Heart left ventricle (tissue), 16 donors: Measurements from ENCODE around the gene ABCA7. TPM values are rescaled to one million over a fixed set of nuclear protein-coding genes. Genes with fewer than 3 reads are reported as not detected.
"Not testable (repeated sequence)": the region's sequence is repeated elsewhere in the genome, so short reads cannot be mapped to it uniquely, and the experiment has no call there.

Experiments used
- ATAC-seq, 4 donors: fragments of 200-7000 bp; cut with Tn5 transposase; one replicate each; pipeline ENCODE4 v1.9.1; 2020 to 2022; ENCODE audit warnings: moderate library complexity in 4 of 4, mild to moderate bottlenecking in 3 of 4, moderate number of reproducible peaks in 1 of 4
- DNase-seq, 5 donors: peaks; one replicate each; pipeline ENCODE4 v3.0.0-alpha.2; 2020
- H3K27ac ChIP-seq, 12 donors: fragments of 200-600 bp; sonication (generic) in 4 of 12; one replicate each; pipeline versions ENCODE4 v1.5.0 to v1.8.0; 2016 to 2022; ENCODE audit warnings: mild to moderate bottlenecking in 2 of 12
- H3K27me3 ChIP-seq, 9 donors: fragments of 200-600 bp; sonication (generic) in 2 of 9; one replicate each; pipeline versions ENCODE4 v1.5.1 to v1.8.0; 2016 to 2022; ENCODE audit warnings: mild to moderate bottlenecking in 3 of 9
- H3K36me3 ChIP-seq, 9 donors: fragments of 200-600 bp; sonication (generic) in 2 of 9; one replicate each; pipeline versions ENCODE4 v1.5.0 to v1.8.0; 2018 to 2022; ENCODE audit warnings: mild to moderate bottlenecking in 2 of 9
- H3K4me1 ChIP-seq, 12 donors: fragments of 200-600 bp; sonication (generic) in 4 of 12; one replicate each; pipeline versions ENCODE4 v1.5.0 to v1.8.0; 2016 to 2022; ENCODE audit warnings: mild to moderate bottlenecking in 3 of 12
- H3K4me3 ChIP-seq, 12 donors: fragments of 200-600 bp; sonication (generic) in 4 of 12; one replicate each; pipeline versions ENCODE4 v1.5.0 to v1.8.0; 2017 to 2022; ENCODE audit warnings: mild to moderate bottlenecking in 9 of 12, moderate library complexity in 4 of 12
- H3K9me3 ChIP-seq, 12 donors: fragments of 200-600 bp; sonication (generic) in 4 of 12; one replicate each; pipeline versions ENCODE4 v1.5.0 to v1.8.0; 2016 to 2022; ENCODE audit warnings: mild to moderate bottlenecking in 1 of 12
- POLR2A ChIP-seq, 2 donors: fragments of 450-650 bp; IDR thresholded peaks; one replicate each; pipeline ENCODE4 v1.6.1; 2017; ENCODE audit warnings: antibody characterized with exemption in 2 of 2, mild to moderate bottlenecking in 2 of 2, moderate library complexity in 2 of 2
- WGBS, 4 donors: extraction: QIAGEN DNeasy Blood & Tissue Kit in 2 of 4; methylation state at CpG; one replicate each; pipeline versions ENCODE4 v1.1.5 to v1.1.7; 2013 to 2018; 5-methylcytosine and 5-hydroxymethylcytosine counted together
- intact Hi-C, 10 donors: fragments of 100-400 bp; cut with DNase I; formaldehyde crosslinking; loops; one replicate each; pipeline versions ENCODE4 v1.11.1 to v1.14.2; 2022
- polyA plus RNA-seq, 2 donors: library from polyadenylated mRNA; stranded (reverse); fragments of 200-250 nt; gene quantifications; one replicate each; pipeline ENCODE4 v1.2.3, GENCODE V29; 2013
- total RNA-seq, 9 donors: library from RNA; depleted of rRNA in 2 of 9; stranded (reverse); fragments of >200 nt in 2 of 9; fragmentation: NEBNext Ultra II Directional in 3 of 9; extraction: Animal tissue kit (Norgen Biotek cat#: 25700) in 3 of 9; gene quantifications; one replicate each; pipeline versions ENCODE4 v1.1.0 to v1.2.4, GENCODE V29; 2016 to 2023
- TF ChIP-seq, protein P1 (sequence below), 12 donors: fragments of 200-600 bp; sonication (generic) in 4 of 12; IDR thresholded peaks; one replicate each; pipeline versions ENCODE4 v1.5.0 to v1.8.0; 2018 to 2022; ENCODE audit warnings: antibody characterized with exemption in 12 of 12, mild to moderate bottlenecking in 5 of 12
- donor health status: ischemic (EF 13 %, LVEDD 7.1; RV severe dilation, severe dysfunction).
- donor health status: healthy with polysubstance abuse.
- donor health status: DM: no; HTN: yes; CAD: no.
- donor health status: DM: no; HTN: no; CAD: no.
- donor health status: ischemic (EF 25% LVEDD 6.9; RV normal size, moderate dysfunction).
- donor health status: ischemic (EF 25% LVEDD 5.7; RV mildly dilated, moderate dysfunction).
- donor health status: healthy.
- donor health status: DM: yes; HTN: yes; CAD: no.
- donor health status: ischemic (EF 35%, LVEDD 5.7; RV mildly dilated, moderate dysfunction).
- donor health status: nonischemic (EF 11% LVEDD 7.7; RV severe dilation, severe dysfunction).
- donor health status: DM: yes; HTN: yes; CAD: no.
- donor health status: PGD.
- donor health status: ischemic (EF 29% LVEDD 5.4; RV normal size, mild dysfunction).
- donor health status: nonischemic (EF 23%, LVEDD 6.1; RV moderate dilation, normal function).

ABCA7 gene
- total and polyA plus RNA-seq, 11 donors: 2.9 to 12.4 (median 8.8) TPM

DNA sequence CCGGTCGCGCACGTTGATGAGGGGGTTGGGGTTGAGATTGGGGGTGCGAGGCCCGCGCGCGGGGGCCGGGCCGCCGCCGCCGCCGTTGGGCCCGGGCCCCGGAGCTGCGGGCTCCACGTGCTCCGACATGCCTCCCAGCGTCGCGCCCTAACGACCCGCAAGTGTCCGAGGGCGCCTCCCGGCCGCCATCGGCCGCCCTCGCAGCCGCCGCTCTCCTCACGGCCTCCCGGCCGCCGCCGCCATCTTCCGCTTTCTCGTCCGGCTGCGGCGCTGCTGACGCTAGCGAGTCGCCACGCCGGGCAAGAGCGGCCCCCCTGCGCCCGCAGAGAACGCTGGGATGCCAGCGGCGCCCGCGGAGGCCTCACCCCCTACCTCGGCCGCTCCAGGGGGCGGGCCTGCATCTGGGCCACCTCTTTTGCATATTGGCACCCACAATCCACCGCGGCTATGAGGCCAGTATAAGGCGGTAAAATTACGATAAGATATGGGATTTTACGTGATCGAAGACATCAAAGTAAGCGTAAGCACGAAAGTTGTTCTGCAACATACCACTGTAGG is 19.0 kb upstream of the ABCA7 start, which contains the start of gene TMEM259:
TSS of gene TMEM259 (minus strand) at position 256 of the 558 bp plus-strand sequence. CDS start at position 129, 127 bp downstream.
- peak within 1 kb of the TSS; percentile 72 to 96 (median 86) for H3K4me3 ChIP-seq
- peaks cover 28 to 67% (median 58%) of the 10 kb centered on the region in 12 donors for H3K4me1 ChIP-seq
- peak within 1 kb of the TSS; percentile 60 to 98 (median 96) for H3K27ac ChIP-seq
- DNase-seq: peak; percentile 98 to 99 (median 98)
- TF ChIP-seq POLR2A (IDR thresholded peaks at IDR 0.05): peak in 1 of 2 donors; percentile 63
- TF ChIP-seq, protein P1, sequence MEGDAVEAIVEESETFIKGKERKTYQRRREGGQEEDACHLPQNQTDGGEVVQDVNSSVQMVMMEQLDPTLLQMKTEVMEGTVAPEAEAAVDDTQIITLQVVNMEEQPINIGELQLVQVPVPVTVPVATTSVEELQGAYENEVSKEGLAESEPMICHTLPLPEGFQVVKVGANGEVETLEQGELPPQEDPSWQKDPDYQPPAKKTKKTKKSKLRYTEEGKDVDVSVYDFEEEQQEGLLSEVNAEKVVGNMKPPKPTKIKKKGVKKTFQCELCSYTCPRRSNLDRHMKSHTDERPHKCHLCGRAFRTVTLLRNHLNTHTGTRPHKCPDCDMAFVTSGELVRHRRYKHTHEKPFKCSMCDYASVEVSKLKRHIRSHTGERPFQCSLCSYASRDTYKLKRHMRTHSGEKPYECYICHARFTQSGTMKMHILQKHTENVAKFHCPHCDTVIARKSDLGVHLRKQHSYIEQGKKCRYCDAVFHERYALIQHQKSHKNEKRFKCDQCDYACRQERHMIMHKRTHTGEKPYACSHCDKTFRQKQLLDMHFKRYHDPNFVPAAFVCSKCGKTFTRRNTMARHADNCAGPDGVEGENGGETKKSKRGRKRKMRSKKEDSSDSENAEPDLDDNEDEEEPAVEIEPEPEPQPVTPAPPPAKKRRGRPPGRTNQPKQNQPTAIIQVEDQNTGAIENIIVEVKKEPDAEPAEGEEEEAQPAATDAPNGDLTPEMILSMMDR (IDR thresholded peaks at IDR 0.05): peak in 3 of 12 donors; percentile 9 to 21 (median 15)
- peaks cover 0 to 4% (median 0%) of the 10 kb centered on the region in 9 donors for H3K36me3 ChIP-seq
- peak; percentile 90 to 92 (median 92) for ATAC-seq
- H3K9me3 ChIP-seq: no peaks in the 10 kb centered on the region
- WGBS, 4 donors: 0 to 1% (median 0%) methylated on average over 18 to 68 of the region's 68 CpGs
- H3K27me3 ChIP-seq: peaks cover 0 to under 1% (median 0%) of the 10 kb centered on the region in 9 donors
- intact Hi-C loops: loop anchor here in 6 of 10 donors (2.0 to 5.0 kb wide), 4 partner anchors 36 to 181 kb away; partner anchors contain the start of genes GPX4 (in 4 of the 6), POLR2E (in 1 of the 6) and WDR18 (in 1 of the 6)

- Histone ChIP-seq H3K4me1 (peaks cover 10 to 60% (median 37%) of the 10 kb centered on the region in 12 donors), H3K27me3 (peaks cover 0 to 22% (median 0%) of the 10 kb centered on the region in 9 donors), H3K27ac (peak overlapping the region in 6 of 12 donors; percentile 88 to 98 (median 97))
- H3K4me3 ChIP-seq, H3K36me3 ChIP-seq, DNase-seq, H3K9me3 ChIP-seq, ATAC-seq: not testable (repeated sequence)
- intact Hi-C loops: loop anchor here in 6 of 10 donors (5.0 kb wide), 3 partner anchors 73 to 178 kb away; partner anchors contain the start of genes GPX4 (in 4 of the 6) and POLR2E (in 1 of the 6)
- WGBS, 4 donors: 83 to 88% (median 83%) methylated on average over 5 of the region's 5 CpGs
These were observed 16.1 kb upstream of the ABCA7 start for GRCh38 chr19:1023883-1024188.

DNA sequence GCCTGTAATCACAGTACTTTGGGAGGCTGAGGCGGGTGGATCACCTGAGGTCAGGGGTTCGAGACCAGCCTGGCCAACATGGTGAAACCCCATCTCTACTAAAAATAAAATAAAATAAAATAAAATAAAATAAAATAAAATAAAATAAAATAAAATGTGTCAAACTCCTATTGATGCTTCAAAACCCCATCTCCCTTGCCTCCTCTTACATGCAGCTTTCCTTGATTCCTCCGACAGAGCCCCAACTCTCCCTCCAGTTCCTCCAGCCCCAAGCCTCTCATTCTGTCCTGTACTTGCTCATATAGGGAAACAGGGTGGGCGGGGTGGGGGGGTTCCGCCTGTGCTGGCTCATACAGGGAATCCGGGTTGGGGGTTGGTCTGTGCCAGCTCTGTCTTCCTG is 14.8 kb upstream of the ABCA7 start:
- H3K9me3 ChIP-seq, DNase-seq, ATAC-seq, H3K4me3 ChIP-seq, H3K36me3 ChIP-seq: not testable (repeated sequence)
- intact Hi-C loops: loop anchor here in 3 of 10 donors (5.0 kb wide), 3 partner anchors 67 to 77 kb away; partner anchors contain the start of genes GPX4 (in 1 of the 3) and POLR2E (in 1 of the 3)
- peaks cover 0 to 57% (median 28%) of the 10 kb centered on the region in 12 donors for H3K4me1 ChIP-seq
- WGBS, 4 donors: 91 to 94% (median 92%) methylated on average over 6 of the region's 6 CpGs
- peak overlapping the region in 4 of 12 donors; percentile 93 to 99 (median 96) for H3K27ac ChIP-seq
- peaks cover 0 to 22% (median 0%) of the 10 kb centered on the region in 9 donors for H3K27me3 ChIP-seq

DNA sequence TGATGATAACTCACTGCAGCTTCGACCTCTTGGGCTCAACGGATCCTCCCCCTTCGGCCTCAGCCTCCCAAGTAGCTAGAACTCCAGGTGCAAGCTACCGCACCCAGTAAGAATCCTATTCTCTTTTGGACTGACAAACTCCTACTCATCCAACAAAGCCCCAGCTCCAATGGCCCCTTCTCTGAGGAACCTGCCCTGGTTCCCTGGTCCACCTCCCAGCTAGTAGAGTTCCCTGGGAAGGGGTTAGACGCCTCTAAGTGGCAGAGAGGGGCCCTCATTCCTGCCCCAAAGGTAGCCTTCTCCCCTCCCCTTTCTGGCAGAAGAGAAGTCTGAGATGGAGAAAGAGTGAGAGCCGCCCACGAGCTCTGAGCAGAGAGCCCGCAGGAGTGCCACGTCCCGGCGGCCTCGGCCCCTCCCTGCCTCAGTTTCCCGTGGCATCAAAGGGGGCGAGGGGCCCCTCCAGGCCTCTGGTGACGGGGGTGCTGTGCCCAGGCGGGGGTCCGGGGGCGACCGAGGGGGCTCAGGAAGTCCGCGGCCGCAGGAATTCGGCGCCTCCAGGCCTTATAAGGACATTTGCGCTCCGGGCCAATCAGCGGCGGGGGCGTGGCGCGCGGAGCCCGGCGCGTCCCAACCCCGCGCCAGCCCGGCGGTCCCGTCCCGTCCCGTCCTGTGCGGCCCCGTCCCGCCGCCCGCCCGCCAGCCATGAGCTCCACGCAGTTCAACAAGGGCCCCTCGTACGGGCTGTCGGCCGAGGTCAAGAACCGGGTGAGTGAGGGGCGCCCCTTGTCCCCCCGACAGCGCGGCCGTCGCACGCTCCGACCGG is 13.7 kb upstream of the ABCA7 start, which contains the start of gene CNN2:
TSS of gene CNN2 (plus strand) at position 649 of the 823 bp plus-strand sequence. CDS start at position 703, 54 bp downstream.
- Histone ChIP-seq H3K9me3 (no peaks in the 10 kb centered on the region), H3K36me3 (peaks cover 0 to 5% (median 0%) of the 10 kb centered on the region in 9 donors), H3K27me3 (peaks cover 0 to 22% (median 0%) of the 10 kb centered on the region in 9 donors), H3K4me3 (peak within 1 kb of the TSS; percentile 54 to 97 (median 92)), H3K4me1 (peaks cover 0 to 60% (median 29%) of the 10 kb centered on the region in 12 donors), H3K27ac (peak within 1 kb of the TSS; percentile 88 to 99 (median 96))
- TF ChIP-seq, protein P1 (IDR thresholded peaks at IDR 0.05): no peak
- peak; percentile 85 to 88 for TF ChIP-seq POLR2A (IDR thresholded peaks at IDR 0.05)
- peak; percentile 83 to 91 (median 89) for DNase-seq
- WGBS, 4 donors: 5 to 63% (median 10%) methylated on average over 5 to 63 of the region's 63 CpGs
- intact Hi-C loops: loop anchor here in 3 of 10 donors (5.0 kb wide), 3 partner anchors 66 to 76 kb away; partner anchors contain the start of genes GPX4 (in 1 of the 3) and POLR2E (in 1 of the 3)
- peak; percentile 51 to 87 (median 73) for ATAC-seq
